Nucleus accumbens (tissue), 56 donors: Measurements from ENCODE around the gene XCL1.

Experiments
- DNase-seq, 56 donors: peaks; one replicate each; lab custom pipeline; 2025; lab: John Stamatoyannopoulos, UW

The XCL1 gene

GRCh38 chr1:168629466-168629865 lies 53.1 kb downstream of the XCL1 start:
- DNase-seq, result no peak
